Spinal cord (tissue), 10 donors: ENCODE data around the gene METRN. TPM values are rescaled to one million over a fixed set of nuclear protein-coding genes. Genes with fewer than 3 reads are reported as not detected.
A peak's percentile ranks its signal among the peaks of the same experiment; 100 is the strongest.

Experiments used
- DNase-seq, 6 donors: peaks; one replicate each; pipeline versions ENCODE4 v3.0.0 to v3.0.0-alpha.2; 2013 to 2015; ENCODE audit warnings: low spot score in 6 of 6, low read depth in 4 of 6
- H3K27ac ChIP-seq: one replicate; pipeline ENCODE4 v1.5.1; 2013; ENCODE audit warnings: low read depth, low read length, control low read depth
- H3K27me3 ChIP-seq: one replicate; pipeline ENCODE4 v1.6.1; 2013; ENCODE audit warnings: low read length; ENCODE audit not compliant: control insufficient read depth, insufficient read depth
- H3K36me3 ChIP-seq: one replicate; pipeline ENCODE4 v1.6.1; 2013; ENCODE audit warnings: low read length; ENCODE audit not compliant: control insufficient read depth, insufficient read depth
- H3K4me1 ChIP-seq: one replicate; pipeline ENCODE4 v1.6.1; 2013; ENCODE audit warnings: low read length; ENCODE audit not compliant: control insufficient read depth, insufficient read depth
- H3K4me3 ChIP-seq: one replicate; pipeline ENCODE4 v1.5.1; 2013; ENCODE audit warnings: low read depth, low read length, control low read depth
- H3K9me3 ChIP-seq: one replicate; pipeline ENCODE4 v1.6.1; 2013; ENCODE audit warnings: low read length; ENCODE audit not compliant: control insufficient read depth, insufficient read depth
- WGBS: methylation state at CpG from one replicate; pipeline ENCODE4 v1.1.5; 2013; ENCODE audit warnings: missing lambda C conversion rate; ENCODE audit not compliant: insufficient coverage; 5-methylcytosine and 5-hydroxymethylcytosine counted together
- polyA plus RNA-seq, 2 donors: library from polyadenylated mRNA; unstranded; fragments of 120-200 nt; gene quantifications; one replicate each; pipeline ENCODE4 v1.2.1, GENCODE V29; 2013; ENCODE audit not compliant: insufficient read length in 2 of 2
- total RNA-seq, 2 donors: library from RNA; depleted of rRNA in 1 of 2; stranded (reverse); fragments of 120-200 nt in 1 of 2; fragments of >200 nt in 1 of 2; gene quantifications; one replicate each; pipeline versions ENCODE4 v1.2.3 to v1.2.4, GENCODE V29; 2013 to 2014
- donor health status: healthy.

Gene METRN
- total and polyA plus RNA-seq, 4 donors, result 75.5 to 402 (median 319) TPM

- Histone ChIP-seq H3K4me3 (no peak overlapping the region), H3K9me3 (no peaks in the 10 kb centered on the region), H3K27me3 (no peaks in the 10 kb centered on the region), H3K27ac (no peak overlapping the region), H3K36me3 (peaks cover 99% of the 10 kb centered on the region), H3K4me1 (peaks cover 5% of the 10 kb centered on the region)
- WGBS, result 93% methylated on average over 49 of the region's 49 CpGs
- no peak for DNase-seq
Measured at GRCh38 chr16:734208-734980, 19.5 kb downstream of the METRN start.

- H3K4me1 ChIP-seq, result peaks cover 8% of the 10 kb centered on the region
- H3K27me3 ChIP-seq, result no peaks in the 10 kb centered on the region
- no peak overlapping the region for H3K27ac ChIP-seq
- no peak overlapping the region for H3K4me3 ChIP-seq
- DNase-seq, result no peak
- H3K9me3 ChIP-seq, result no peaks in the 10 kb centered on the region
- peaks cover 93% of the 10 kb centered on the region for H3K36me3 ChIP-seq
- WGBS, result 97% methylated on average over 25 of the region's 25 CpGs
Measured at GRCh38 chr16:734981-735881, 20.3 kb downstream of the METRN start.

- Histone ChIP-seq H3K4me3 (no peak overlapping the region), H3K27me3 (no peaks in the 10 kb centered on the region), H3K36me3 (peaks cover 86% of the 10 kb centered on the region), H3K27ac (no peak overlapping the region), H3K9me3 (no peaks in the 10 kb centered on the region), H3K4me1 (peaks cover 10% of the 10 kb centered on the region)
- no peak for DNase-seq
- WGBS, result 90% methylated on average over 13 of the region's 13 CpGs
Measured at GRCh38 chr16:735982-736453, 21.1 kb downstream of the METRN start.

GRCh38 chr16:736936-737481, 22.1 kb downstream of the METRN start:
- peaks cover 16% of the 10 kb centered on the region for H3K4me1 ChIP-seq
- no peak overlapping the region for H3K27ac ChIP-seq
- H3K4me3 ChIP-seq, result no peak overlapping the region
- H3K36me3 ChIP-seq, result peaks cover 76% of the 10 kb centered on the region
- no peaks in the 10 kb centered on the region for H3K9me3 ChIP-seq
- WGBS, result 95% methylated on average over 29 of the region's 29 CpGs
- DNase-seq, result no peak
- H3K27me3 ChIP-seq, result no peaks in the 10 kb centered on the region

GRCh38 chr16:739560-740458, 24.9 kb downstream of the METRN start:
- H3K4me1 ChIP-seq, result peaks cover 18% of the 10 kb centered on the region
- peaks cover 48% of the 10 kb centered on the region for H3K36me3 ChIP-seq
- DNase-seq, result no peak
- peak overlapping the region; percentile 89 for H3K4me3 ChIP-seq
- 47% methylated on average over 38 of the region's 38 CpGs for WGBS
- H3K27me3 ChIP-seq, result no peaks in the 10 kb centered on the region
- no peak overlapping the region for H3K27ac ChIP-seq
- no peaks in the 10 kb centered on the region for H3K9me3 ChIP-seq

- Histone ChIP-seq H3K9me3 (no peaks in the 10 kb centered on the region), H3K36me3 (peaks cover 42% of the 10 kb centered on the region), H3K27me3 (no peaks in the 10 kb centered on the region), H3K27ac (no peak overlapping the region), H3K4me1 (peaks cover 18% of the 10 kb centered on the region), H3K4me3 (peak overlapping the region; percentile 89)
- no peak for DNase-seq
- WGBS, result under 1% methylated on average over 22 of the region's 22 CpGs
Measured at GRCh38 chr16:740459-740763, 25.5 kb downstream of the METRN start.

GRCh38 chr16:740764-741505, 26.0 kb downstream of the METRN start, which contains the start of gene CIAO3:
Gene CIAO3 (minus strand): TSS chr16:740997. CDS start chr16:740985, 12 bp downstream.
- peak within 1 kb of the TSS; percentile 89 for H3K4me3 ChIP-seq
- H3K4me1 ChIP-seq, result peaks cover 18% of the 10 kb centered on the region
- peaks cover 36% of the 10 kb centered on the region for H3K36me3 ChIP-seq
- no peaks in the 10 kb centered on the region for H3K27me3 ChIP-seq
- H3K9me3 ChIP-seq, result no peaks in the 10 kb centered on the region
- H3K27ac ChIP-seq, result no peak within 1 kb of the TSS
- peak; percentile 70 to 96 (median 82) for DNase-seq
- WGBS, result under 1% methylated on average over 79 of the region's 79 CpGs

GRCh38 chr16:741986-742629, 27.2 kb downstream of the METRN start:
- H3K4me1 ChIP-seq, result peaks cover 18% of the 10 kb centered on the region
- WGBS, result 93% methylated on average over 11 of the region's 15 CpGs
- no peaks in the 10 kb centered on the region for H3K27me3 ChIP-seq
- H3K4me3 ChIP-seq, result no peak overlapping the region
- H3K9me3 ChIP-seq, result no peaks in the 10 kb centered on the region
- no peak overlapping the region for H3K27ac ChIP-seq
- H3K36me3 ChIP-seq, result peaks cover 25% of the 10 kb centered on the region
- DNase-seq, result no peak
